Measurements from ENCODE around the gene CCDC152.

The CCDC152 gene

GRCh38 chr5:42828671-42829070 is 72.1 kb downstream of the CCDC152 start:
- Histone ChIP-seq H3K4me3 (replicated peaks; ENCODE audit: insufficient read depth, low read length) (no peak overlapping the region), H3K27ac (replicated peaks) (no peak overlapping the region), H3K27me3 (ENCODE audit: insufficient read depth, poor library complexity, severe bottlenecking) (no peaks in the 10 kb centered on the region)
- no peak for DNase-seq (ENCODE audit: low read depth in 1 of 2, low spot score in 1 of 2)
- TF ChIP-seq GABPA (IDR thresholded peaks at IDR 0.05; ENCODE audit: low read depth) = no peak
- TF ChIP-seq CTCF (IDR thresholded peaks at IDR 0.05; ENCODE audit: insufficient read depth, low read length) = no peak
- TF ChIP-seq, protein P1, sequence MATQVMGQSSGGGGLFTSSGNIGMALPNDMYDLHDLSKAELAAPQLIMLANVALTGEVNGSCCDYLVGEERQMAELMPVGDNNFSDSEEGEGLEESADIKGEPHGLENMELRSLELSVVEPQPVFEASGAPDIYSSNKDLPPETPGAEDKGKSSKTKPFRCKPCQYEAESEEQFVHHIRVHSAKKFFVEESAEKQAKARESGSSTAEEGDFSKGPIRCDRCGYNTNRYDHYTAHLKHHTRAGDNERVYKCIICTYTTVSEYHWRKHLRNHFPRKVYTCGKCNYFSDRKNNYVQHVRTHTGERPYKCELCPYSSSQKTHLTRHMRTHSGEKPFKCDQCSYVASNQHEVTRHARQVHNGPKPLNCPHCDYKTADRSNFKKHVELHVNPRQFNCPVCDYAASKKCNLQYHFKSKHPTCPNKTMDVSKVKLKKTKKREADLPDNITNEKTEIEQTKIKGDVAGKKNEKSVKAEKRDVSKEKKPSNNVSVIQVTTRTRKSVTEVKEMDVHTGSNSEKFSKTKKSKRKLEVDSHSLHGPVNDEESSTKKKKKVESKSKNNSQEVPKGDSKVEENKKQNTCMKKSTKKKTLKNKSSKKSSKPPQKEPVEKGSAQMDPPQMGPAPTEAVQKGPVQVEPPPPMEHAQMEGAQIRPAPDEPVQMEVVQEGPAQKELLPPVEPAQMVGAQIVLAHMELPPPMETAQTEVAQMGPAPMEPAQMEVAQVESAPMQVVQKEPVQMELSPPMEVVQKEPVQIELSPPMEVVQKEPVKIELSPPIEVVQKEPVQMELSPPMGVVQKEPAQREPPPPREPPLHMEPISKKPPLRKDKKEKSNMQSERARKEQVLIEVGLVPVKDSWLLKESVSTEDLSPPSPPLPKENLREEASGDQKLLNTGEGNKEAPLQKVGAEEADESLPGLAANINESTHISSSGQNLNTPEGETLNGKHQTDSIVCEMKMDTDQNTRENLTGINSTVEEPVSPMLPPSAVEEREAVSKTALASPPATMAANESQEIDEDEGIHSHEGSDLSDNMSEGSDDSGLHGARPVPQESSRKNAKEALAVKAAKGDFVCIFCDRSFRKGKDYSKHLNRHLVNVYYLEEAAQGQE (IDR thresholded peaks at IDR 0.05; ENCODE audit: insufficient replicate concordance, low read depth) = no peak
- TF ChIP-seq SPI1 (IDR thresholded peaks at IDR 0.05; ENCODE audit: borderline replicate concordance, low read depth) = no peak
- no peak for TF ChIP-seq POLR2AphosphoS5 (IDR thresholded peaks at IDR 0.05; ENCODE audit: low read depth)

GRCh38 chr5:42830924-42831323 is 74.3 kb downstream of the CCDC152 start:
- Histone ChIP-seq H3K27me3 (ENCODE audit: insufficient read depth, poor library complexity, severe bottlenecking) (no peaks in the 10 kb centered on the region), H3K27ac (replicated peaks) (no peak overlapping the region), H3K4me3 (replicated peaks; ENCODE audit: insufficient read depth, low read length) (no peak overlapping the region)
- TF ChIP-seq POLR2AphosphoS5 (IDR thresholded peaks at IDR 0.05; ENCODE audit: low read depth) (no peak), GABPA (IDR thresholded peaks at IDR 0.05; ENCODE audit: low read depth) (no peak)
- TF ChIP-seq, protein P1 (IDR thresholded peaks at IDR 0.05; ENCODE audit: insufficient replicate concordance, low read depth) = no peak
- DNase-seq (ENCODE audit: low read depth in 1 of 2, low spot score in 1 of 2) = no peak

- H3K27ac ChIP-seq (replicated peaks) = no peak overlapping the region
- DNase-seq (ENCODE audit: low read depth in 1 of 2, low spot score in 1 of 2) = no peak
- no peak for TF ChIP-seq POLR2AphosphoS5 (IDR thresholded peaks at IDR 0.05; ENCODE audit: low read depth)
- TF ChIP-seq GABPA (IDR thresholded peaks at IDR 0.05; ENCODE audit: low read depth) = no peak
- no peak overlapping the region for H3K4me3 ChIP-seq (replicated peaks; ENCODE audit: insufficient read depth, low read length)
- H3K27me3 ChIP-seq (ENCODE audit: insufficient read depth, poor library complexity, severe bottlenecking) = no peaks in the 10 kb centered on the region
These were observed 75.4 kb downstream of the CCDC152 start for GRCh38 chr5:42832060-42832459.

DNA sequence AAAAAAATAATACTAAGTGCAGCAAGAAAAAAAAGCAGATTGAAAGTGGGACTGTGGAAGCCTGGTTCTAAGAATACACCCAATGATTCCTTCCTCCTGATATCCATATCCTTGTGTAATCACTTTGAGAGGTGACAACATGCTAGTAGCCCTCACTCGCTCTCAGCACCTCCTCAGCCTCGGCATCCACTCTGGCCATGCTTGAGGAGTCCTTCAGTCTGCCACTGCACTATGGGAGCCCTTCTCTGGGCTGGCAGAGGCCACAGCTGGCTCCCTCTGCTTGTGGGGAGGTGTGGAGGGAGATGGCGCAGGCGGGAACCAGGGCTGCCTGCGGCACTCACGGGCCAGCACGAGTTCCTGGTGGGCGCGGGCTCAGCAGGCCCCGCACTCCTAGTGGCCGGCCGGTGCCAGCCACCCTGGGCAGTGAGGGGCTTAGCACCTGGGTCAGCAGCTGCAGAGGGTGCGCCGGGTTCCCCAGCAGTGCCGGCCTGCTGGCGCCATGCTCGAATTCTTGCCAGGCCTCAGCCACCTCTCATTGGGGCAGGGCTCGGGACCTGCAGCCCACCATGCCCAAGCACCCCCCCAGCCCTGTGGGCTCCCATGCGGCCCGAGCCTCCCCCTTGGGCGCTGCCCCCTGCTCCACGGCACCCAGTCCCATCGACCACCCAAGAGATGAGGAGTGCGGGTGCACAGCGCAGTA is 79.6 kb downstream of the CCDC152 start:
- TF ChIP-seq POLR2AphosphoS5 (IDR thresholded peaks at IDR 0.05; ENCODE audit: low read depth) (no peak), CTCF (IDR thresholded peaks at IDR 0.05; ENCODE audit: insufficient read depth, low read length) (no peak), SPI1 (IDR thresholded peaks at IDR 0.05; ENCODE audit: borderline replicate concordance, low read depth) (no peak), GABPA (IDR thresholded peaks at IDR 0.05; ENCODE audit: low read depth) (no peak)
- TF ChIP-seq, protein P1 (IDR thresholded peaks at IDR 0.05; ENCODE audit: insufficient replicate concordance, low read depth) = no peak
- H3K27ac ChIP-seq (replicated peaks) = no peak overlapping the region
- no peaks in the 10 kb centered on the region for H3K27me3 ChIP-seq (ENCODE audit: insufficient read depth, poor library complexity, severe bottlenecking)
- no peak overlapping the region for H3K4me3 ChIP-seq (replicated peaks; ENCODE audit: insufficient read depth, low read length)
- no peak for DNase-seq (ENCODE audit: low read depth in 1 of 2, low spot score in 1 of 2)

Data from HL-60 (cell line).